Right atrium auricular region (tissue), 2 donors: Measurements from ENCODE around the gene PCDHAC1. TPM values are rescaled to one million over a fixed set of nuclear protein-coding genes. Genes with fewer than 3 reads are reported as not detected.

ENCODE experiments used
- DNase-seq: peaks from one replicate; pipeline ENCODE4 v3.0.0-alpha.2; 2019; ENCODE audit warnings: low spot score
- H3K27ac ChIP-seq, 2 donors: fragments of 200-600 bp; sonication (generic); 1 replicate in 1 of 2; 2 replicates in 1 of 2; pipeline ENCODE4 v1.5.1; 2016 to 2019
- H3K27me3 ChIP-seq, 2 donors: fragments of 200-600 bp; sonication (generic); one replicate each; pipeline versions ENCODE4 v1.5.1 to v1.6.0; 2017 to 2019
- H3K36me3 ChIP-seq: fragments of 200-600 bp; sonication (generic); one replicate; pipeline ENCODE4 v1.5.1; 2016
- H3K4me1 ChIP-seq, 2 donors: fragments of 200-600 bp; sonication (generic); one replicate each; pipeline versions ENCODE4 v1.5.1 to v1.6.0; 2017 to 2019
- H3K4me3 ChIP-seq, 2 donors: fragments of 200-600 bp; sonication (generic); 1 replicate in 1 of 2; 2 replicates in 1 of 2; pipeline ENCODE4 v1.5.1; 2017 to 2019; ENCODE audit warnings: mild to moderate bottlenecking in 1 of 2, moderate library complexity in 1 of 2
- H3K9me3 ChIP-seq, 2 donors: fragments of 200-600 bp; sonication (generic); one replicate each; pipeline ENCODE4 v1.5.1; 2019
- CTCF ChIP-seq, 2 donors: fragments of 200-600 bp; sonication (generic); IDR thresholded peaks; one replicate each; pipeline ENCODE4 v1.5.1; 2019; ENCODE audit warnings: antibody characterized with exemption in 2 of 2
- total RNA-seq, 2 donors: library from RNA; depleted of rRNA; stranded (reverse); fragments of >200 nt; gene quantifications; one replicate each; pipeline ENCODE4 v1.1.0, GENCODE V29; 2016

Gene PCDHAC1
- total RNA-seq, 2 donors from 2014 or later, result 0.26 to 0.51 TPM

GRCh38 chr5:140927228-140927573, 1.1 kb downstream of the PCDHAC1 start:
- Histone ChIP-seq H3K4me1 (peaks cover 0 to 19% of the 10 kb centered on the region in 2 donors), H3K36me3 (no peaks in the 10 kb centered on the region), H3K27me3 (no peaks in the 10 kb centered on the region), H3K27ac (no peak overlapping the region), H3K4me3 (peak overlapping the region; percentile 34 to 53), H3K9me3 (no peaks in the 10 kb centered on the region)
- DNase-seq, result no peak
- no peak for TF ChIP-seq CTCF (IDR thresholded peaks at IDR 0.05)

- no peak for TF ChIP-seq CTCF (IDR thresholded peaks at IDR 0.05)
- Histone ChIP-seq H3K36me3 (no peaks in the 10 kb centered on the region), H3K9me3 (no peaks in the 10 kb centered on the region), H3K27ac (no peak overlapping the region), H3K4me3 (no peak overlapping the region), H3K27me3 (no peaks in the 10 kb centered on the region), H3K4me1 (no peaks in the 10 kb centered on the region)
- DNase-seq, result no peak
These were observed 9.0 kb downstream of the PCDHAC1 start for GRCh38 chr5:140934964-140935606.

GRCh38 chr5:140946578-140946977, 20.5 kb downstream of the PCDHAC1 start:
- H3K36me3 ChIP-seq, result no peaks in the 10 kb centered on the region
- H3K4me3 ChIP-seq, result no peak overlapping the region
- no peak for DNase-seq
- no peak for TF ChIP-seq CTCF (IDR thresholded peaks at IDR 0.05)
- no peaks in the 10 kb centered on the region for H3K27me3 ChIP-seq
- no peak overlapping the region for H3K27ac ChIP-seq
- no peaks in the 10 kb centered on the region for H3K4me1 ChIP-seq
- peaks cover 3 to 13% of the 10 kb centered on the region in 2 donors for H3K9me3 ChIP-seq

GRCh38 chr5:140951636-140952035, 25.5 kb downstream of the PCDHAC1 start:
- H3K4me3 ChIP-seq, result no peak overlapping the region
- no peaks in the 10 kb centered on the region for H3K4me1 ChIP-seq
- no peaks in the 10 kb centered on the region for H3K36me3 ChIP-seq
- H3K27me3 ChIP-seq, result no peaks in the 10 kb centered on the region
- no peak overlapping the region for H3K27ac ChIP-seq
- H3K9me3 ChIP-seq, result no peaks in the 10 kb centered on the region
- no peak for TF ChIP-seq CTCF (IDR thresholded peaks at IDR 0.05)
- no peak for DNase-seq

GRCh38 chr5:140953234-140953633, 27.1 kb downstream of the PCDHAC1 start:
- TF ChIP-seq CTCF (IDR thresholded peaks at IDR 0.05), result no peak
- H3K27me3 ChIP-seq, result no peaks in the 10 kb centered on the region
- H3K27ac ChIP-seq, result no peak overlapping the region
- H3K9me3 ChIP-seq, result no peaks in the 10 kb centered on the region
- H3K4me1 ChIP-seq, result no peaks in the 10 kb centered on the region
- H3K36me3 ChIP-seq, result no peaks in the 10 kb centered on the region
- H3K4me3 ChIP-seq, result no peak overlapping the region
- no peak for DNase-seq

GRCh38 chr5:140962190-140962589, 36.1 kb downstream of the PCDHAC1 start:
- no peak for DNase-seq
- no peak for TF ChIP-seq CTCF (IDR thresholded peaks at IDR 0.05)
- H3K27me3 ChIP-seq, result no peaks in the 10 kb centered on the region
- no peak overlapping the region for H3K27ac ChIP-seq
- no peaks in the 10 kb centered on the region for H3K36me3 ChIP-seq
- H3K4me3 ChIP-seq, result no peak overlapping the region
- peaks cover 0 to 19% of the 10 kb centered on the region in 2 donors for H3K4me1 ChIP-seq
- no peaks in the 10 kb centered on the region for H3K9me3 ChIP-seq
